ENCODE measurements around the gene AGPAT1. TPM values are rescaled to one million over a fixed set of nuclear protein-coding genes. Genes with fewer than 3 reads are reported as not detected.

Gene AGPAT1
- total and polyA plus RNA-seq, 2 of the 13 experiments (the other 11 are each of a cell fraction or from before 2014, with no cell fraction given), result 51.3 to 139 TPM

DNA sequence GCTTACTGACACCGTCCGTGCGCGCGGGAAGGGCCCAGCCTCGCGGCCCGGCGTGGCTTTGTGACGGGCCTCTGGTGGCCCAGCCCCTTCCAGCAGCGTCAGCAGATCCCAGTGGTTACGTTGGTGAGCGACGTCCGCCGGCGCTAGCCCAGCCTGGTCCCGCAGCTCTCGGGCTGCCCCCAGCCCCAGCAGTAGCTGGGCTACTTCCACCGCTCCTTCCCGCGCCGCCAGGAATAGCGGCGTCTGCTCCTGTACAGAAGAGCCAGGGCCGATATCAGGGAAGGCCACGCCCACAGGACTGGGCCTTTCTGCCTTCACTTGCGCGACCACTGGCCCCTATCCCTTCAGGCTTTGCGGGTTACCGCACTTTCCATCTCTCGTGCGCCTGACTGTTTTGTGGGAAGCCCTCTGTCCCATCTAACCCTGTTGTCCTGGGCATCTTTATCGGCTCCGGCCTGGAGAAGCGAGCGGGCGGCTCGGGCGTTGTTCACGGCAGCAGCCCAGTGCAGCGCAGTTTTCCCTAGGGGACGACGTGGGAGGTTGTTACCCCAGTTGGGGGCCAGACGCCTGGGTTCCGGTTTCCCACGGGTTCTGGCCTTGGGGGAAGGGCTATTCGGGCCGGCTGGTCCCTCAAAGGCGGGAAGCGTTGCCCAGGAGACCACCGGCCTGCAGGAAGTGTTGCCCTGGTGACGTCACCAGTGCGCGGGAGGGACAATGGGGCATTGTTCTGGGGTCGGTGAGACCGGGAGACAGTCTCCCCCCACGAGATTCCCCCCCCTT lies 20.2 kb upstream of the AGPAT1 start (continued):
- TF ChIP-seq MAZ (IDR thresholded peaks at IDR 0.05; ENCODE audit: borderline replicate concordance, low read depth, low read length) (no peak; the same call in none of the 2 replicates), MAZ (CRISPR knock-in tag; IDR thresholded peaks at IDR 0.05; ENCODE audit: low read depth) (0 out of 2 replicates have a peak, but pooled peaks have one; percentile 80), ZGPAT (CRISPR knock-in tag; IDR thresholded peaks at IDR 0.05) (peak; percentile 92), ZNF101 (CRISPR knock-in tag; IDR thresholded peaks at IDR 0.05; ENCODE audit: borderline replicate concordance, low read depth) (no peak), ZMAT3 (CRISPR knock-in tag; conservative IDR thresholded peaks at IDR 0.05) (peak; percentile 91), MATR3 (CRISPR knock-in tag; IDR thresholded peaks at IDR 0.05) (no peak), ZNF343 (CRISPR knock-in tag; IDR thresholded peaks at IDR 0.05) (peak; percentile 27; the same call in 1 of the 2 replicates), ZNF777 (CRISPR knock-in tag; IDR thresholded peaks at IDR 0.05) (no peak), AHDC1 (CRISPR knock-in tag; IDR thresholded peaks at IDR 0.05; ENCODE audit: borderline replicate concordance) (0 out of 2 replicates have a peak, but pooled peaks have one; percentile 58), ZBTB3 (CRISPR knock-in tag; IDR thresholded peaks at IDR 0.05; ENCODE audit: borderline replicate concordance, low read depth) (0 out of 2 replicates have a peak, but pooled peaks have one; percentile 37), RFXANK (CRISPR knock-in tag; IDR thresholded peaks at IDR 0.05) (0 out of 2 replicates have a peak, but pooled peaks have one; percentile 70), ZNF251 (CRISPR knock-in tag; IDR thresholded peaks at IDR 0.05) (0 out of 2 replicates have a peak, but pooled peaks have one; percentile 57)
- TF ChIP-seq, protein P1, sequence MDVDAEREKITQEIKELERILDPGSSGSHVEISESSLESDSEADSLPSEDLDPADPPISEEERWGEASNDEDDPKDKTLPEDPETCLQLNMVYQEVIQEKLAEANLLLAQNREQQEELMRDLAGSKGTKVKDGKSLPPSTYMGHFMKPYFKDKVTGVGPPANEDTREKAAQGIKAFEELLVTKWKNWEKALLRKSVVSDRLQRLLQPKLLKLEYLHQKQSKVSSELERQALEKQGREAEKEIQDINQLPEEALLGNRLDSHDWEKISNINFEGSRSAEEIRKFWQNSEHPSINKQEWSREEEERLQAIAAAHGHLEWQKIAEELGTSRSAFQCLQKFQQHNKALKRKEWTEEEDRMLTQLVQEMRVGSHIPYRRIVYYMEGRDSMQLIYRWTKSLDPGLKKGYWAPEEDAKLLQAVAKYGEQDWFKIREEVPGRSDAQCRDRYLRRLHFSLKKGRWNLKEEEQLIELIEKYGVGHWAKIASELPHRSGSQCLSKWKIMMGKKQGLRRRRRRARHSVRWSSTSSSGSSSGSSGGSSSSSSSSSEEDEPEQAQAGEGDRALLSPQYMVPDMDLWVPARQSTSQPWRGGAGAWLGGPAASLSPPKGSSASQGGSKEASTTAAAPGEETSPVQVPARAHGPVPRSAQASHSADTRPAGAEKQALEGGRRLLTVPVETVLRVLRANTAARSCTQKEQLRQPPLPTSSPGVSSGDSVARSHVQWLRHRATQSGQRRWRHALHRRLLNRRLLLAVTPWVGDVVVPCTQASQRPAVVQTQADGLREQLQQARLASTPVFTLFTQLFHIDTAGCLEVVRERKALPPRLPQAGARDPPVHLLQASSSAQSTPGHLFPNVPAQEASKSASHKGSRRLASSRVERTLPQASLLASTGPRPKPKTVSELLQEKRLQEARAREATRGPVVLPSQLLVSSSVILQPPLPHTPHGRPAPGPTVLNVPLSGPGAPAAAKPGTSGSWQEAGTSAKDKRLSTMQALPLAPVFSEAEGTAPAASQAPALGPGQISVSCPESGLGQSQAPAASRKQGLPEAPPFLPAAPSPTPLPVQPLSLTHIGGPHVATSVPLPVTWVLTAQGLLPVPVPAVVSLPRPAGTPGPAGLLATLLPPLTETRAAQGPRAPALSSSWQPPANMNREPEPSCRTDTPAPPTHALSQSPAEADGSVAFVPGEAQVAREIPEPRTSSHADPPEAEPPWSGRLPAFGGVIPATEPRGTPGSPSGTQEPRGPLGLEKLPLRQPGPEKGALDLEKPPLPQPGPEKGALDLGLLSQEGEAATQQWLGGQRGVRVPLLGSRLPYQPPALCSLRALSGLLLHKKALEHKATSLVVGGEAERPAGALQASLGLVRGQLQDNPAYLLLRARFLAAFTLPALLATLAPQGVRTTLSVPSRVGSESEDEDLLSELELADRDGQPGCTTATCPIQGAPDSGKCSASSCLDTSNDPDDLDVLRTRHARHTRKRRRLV (CRISPR knock-in tag; IDR thresholded peaks at IDR 0.05), result no peak
- TF ChIP-seq, protein P2, sequence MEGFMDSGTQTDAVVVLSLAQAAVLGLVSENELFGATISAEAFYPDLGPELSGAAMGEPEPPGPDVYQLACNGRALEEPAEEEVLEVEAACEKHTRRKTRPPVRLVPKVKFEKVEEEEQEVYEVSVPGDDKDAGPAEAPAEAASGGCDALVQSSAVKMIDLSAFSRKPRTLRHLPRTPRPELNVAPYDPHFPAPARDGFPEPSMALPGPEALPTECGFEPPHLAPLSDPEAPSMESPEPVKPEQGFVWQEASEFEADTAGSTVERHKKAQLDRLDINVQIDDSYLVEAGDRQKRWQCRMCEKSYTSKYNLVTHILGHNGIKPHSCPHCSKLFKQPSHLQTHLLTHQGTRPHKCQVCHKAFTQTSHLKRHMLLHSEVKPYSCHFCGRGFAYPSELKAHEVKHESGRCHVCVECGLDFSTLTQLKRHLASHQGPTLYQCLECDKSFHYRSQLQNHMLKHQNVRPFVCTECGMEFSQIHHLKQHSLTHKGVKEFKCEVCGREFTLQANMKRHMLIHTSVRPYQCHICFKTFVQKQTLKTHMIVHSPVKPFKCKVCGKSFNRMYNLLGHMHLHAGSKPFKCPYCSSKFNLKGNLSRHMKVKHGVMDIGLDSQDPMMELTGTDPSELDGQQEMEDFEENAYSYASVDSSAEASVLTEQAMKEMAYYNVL (CRISPR knock-in tag; IDR thresholded peaks at IDR 0.05; ENCODE audit: borderline replicate concordance), result peak; percentile 35; the same call in 1 of the 2 replicates
